ENCODE results near the gene CTBP1. TPM values are rescaled to one million over a fixed set of nuclear protein-coding genes. Genes with fewer than 3 reads are reported as not detected.

The CTBP1 gene
- total RNA-seq, 1 experiment from 2014 or later, result 136 TPM

DNA sequence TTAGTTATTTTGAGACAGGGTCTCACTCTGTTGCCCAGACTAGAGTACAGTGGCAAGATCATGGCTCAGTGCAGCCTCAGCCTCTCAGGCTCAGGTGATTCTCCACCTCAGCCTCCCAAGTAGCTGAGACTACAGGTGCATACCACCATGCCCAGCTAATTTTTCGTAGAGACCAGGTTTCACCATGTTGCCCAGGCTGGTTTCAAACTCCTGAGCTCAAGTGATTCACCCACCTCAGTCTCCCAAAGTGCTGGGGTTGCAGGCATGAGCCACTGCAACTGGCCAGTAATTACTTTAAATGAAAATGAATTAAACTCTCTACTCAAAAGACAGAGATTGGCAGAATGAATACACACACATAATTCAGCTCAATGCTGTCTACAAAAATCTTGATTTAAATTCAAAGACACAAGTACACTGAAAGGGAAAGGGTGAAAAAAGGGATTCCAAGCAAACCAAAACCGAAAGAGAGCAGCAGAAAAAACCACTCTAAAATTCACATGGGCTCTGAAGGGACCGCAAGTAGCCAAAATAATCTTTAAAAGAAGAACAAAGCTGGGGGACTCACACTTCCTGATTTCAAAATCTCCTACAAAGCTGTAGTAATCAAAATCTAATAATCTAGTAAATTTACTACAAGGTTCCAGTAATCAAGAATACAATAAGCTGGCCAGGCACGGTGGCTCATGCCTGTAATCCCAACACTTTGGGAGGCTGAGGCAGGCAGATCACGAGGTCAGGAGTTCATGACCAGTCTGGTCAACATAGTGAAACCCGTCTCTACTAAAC, 64.8 kb downstream of the CTBP1 start:
- Mint-ChIP-seq H3K4me1 (no peaks in the 10 kb centered on the region), H3K27ac (no peak overlapping the region), H3K36me3 (ENCODE audit: insufficient read depth in 1 of 3, low read depth in 3 of 3) (peaks cover 2 to 4% (median 3%) of the 10 kb centered on the region in 3 experiments; a peak in 3 of 7 replicates), H3K4me3 (no peak overlapping the region), H3K9me3 (peaks cover 26 to 29% of the 10 kb centered on the region in 2 experiments), H3K27me3 (ENCODE audit: low read depth) (peaks cover 64% of the 10 kb centered on the region)
- no peak overlapping the region for H3K4me2 ChIP-seq (ENCODE audit: insufficient read depth, insufficient read length, low read length)
- no peak overlapping the region for H3K23ac ChIP-seq (ENCODE audit: insufficient read length, low read depth, low read length)
- H4K20me1 ChIP-seq (ENCODE audit: control insufficient read depth, insufficient read depth, insufficient read length), result no peaks in the 10 kb centered on the region
- H4K5ac ChIP-seq (ENCODE audit: insufficient read length, low read depth, low read length), result no peak overlapping the region
- H3K9me3 ChIP-seq (ENCODE audit: control insufficient read depth, low read depth, low read length), result peaks cover 10% of the 10 kb centered on the region
- WGBS (ENCODE audit: extremely low coverage, insufficient read length, low lambda C conversion rate), result no CpG with 5 or more reads among the region's 6 CpGs
- H3K27ac ChIP-seq (ENCODE audit: insufficient read length, low read depth, low read length), result no peak overlapping the region
- H3K14ac ChIP-seq (ENCODE audit: insufficient read depth, low read length), result no peak overlapping the region
- H3K27me3 ChIP-seq (ENCODE audit: insufficient read depth, low read length), result no peaks in the 10 kb centered on the region
- no peaks in the 10 kb centered on the region for H3K4me1 ChIP-seq (ENCODE audit: insufficient read depth, low read length)
- no peak overlapping the region for H3K4ac ChIP-seq (ENCODE audit: low read depth, low read length)
- no peak overlapping the region for H4K91ac ChIP-seq (ENCODE audit: insufficient read length, low read depth, low read length)
- no peak overlapping the region for H2BK15ac ChIP-seq (ENCODE audit: low read depth, low read length)
- no peak overlapping the region for H3T11ph ChIP-seq (ENCODE audit: low read length)
- no peak overlapping the region for H2BK12ac ChIP-seq (ENCODE audit: insufficient read length, low read depth, low read length)
- no peaks in the 10 kb centered on the region for H3K79me2 ChIP-seq (ENCODE audit: insufficient read depth, low read length)
- H2AK5ac ChIP-seq (ENCODE audit: insufficient read length, low read length), result no peak overlapping the region
- no peak overlapping the region for H2BK5ac ChIP-seq (ENCODE audit: insufficient read length, low read length)
- H4K8ac ChIP-seq (replicated peaks; ENCODE audit: insufficient read length, low read depth, low read length), result no peak overlapping the region
- no peak overlapping the region for H3K56ac ChIP-seq (ENCODE audit: insufficient read length, low read depth, low read length)
- H2BK120ac ChIP-seq (ENCODE audit: low read depth, low read length, poor library complexity, severe bottlenecking), result no peak overlapping the region
- TF ChIP-seq, protein P1, sequence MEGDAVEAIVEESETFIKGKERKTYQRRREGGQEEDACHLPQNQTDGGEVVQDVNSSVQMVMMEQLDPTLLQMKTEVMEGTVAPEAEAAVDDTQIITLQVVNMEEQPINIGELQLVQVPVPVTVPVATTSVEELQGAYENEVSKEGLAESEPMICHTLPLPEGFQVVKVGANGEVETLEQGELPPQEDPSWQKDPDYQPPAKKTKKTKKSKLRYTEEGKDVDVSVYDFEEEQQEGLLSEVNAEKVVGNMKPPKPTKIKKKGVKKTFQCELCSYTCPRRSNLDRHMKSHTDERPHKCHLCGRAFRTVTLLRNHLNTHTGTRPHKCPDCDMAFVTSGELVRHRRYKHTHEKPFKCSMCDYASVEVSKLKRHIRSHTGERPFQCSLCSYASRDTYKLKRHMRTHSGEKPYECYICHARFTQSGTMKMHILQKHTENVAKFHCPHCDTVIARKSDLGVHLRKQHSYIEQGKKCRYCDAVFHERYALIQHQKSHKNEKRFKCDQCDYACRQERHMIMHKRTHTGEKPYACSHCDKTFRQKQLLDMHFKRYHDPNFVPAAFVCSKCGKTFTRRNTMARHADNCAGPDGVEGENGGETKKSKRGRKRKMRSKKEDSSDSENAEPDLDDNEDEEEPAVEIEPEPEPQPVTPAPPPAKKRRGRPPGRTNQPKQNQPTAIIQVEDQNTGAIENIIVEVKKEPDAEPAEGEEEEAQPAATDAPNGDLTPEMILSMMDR (conservative IDR thresholded peaks at IDR 0.05), result no peak
- no peak overlapping the region for H2AFZ ChIP-seq (ENCODE audit: low read length)
- no peaks in the 10 kb centered on the region for H3K23me2 ChIP-seq (ENCODE audit: insufficient read length, low read depth, low read length, poor library complexity, severe bottlenecking)
- no peak overlapping the region for H3K9ac ChIP-seq (ENCODE audit: extremely low read depth, insufficient read length, low read length)
- no peak for DNase-seq
- no peak overlapping the region for H3K18ac ChIP-seq (ENCODE audit: insufficient read length, low read depth, low read length)
- no peak overlapping the region for H2BK20ac ChIP-seq (ENCODE audit: low read depth, low read length, poor library complexity, severe bottlenecking)
- H3K79me1 ChIP-seq (ENCODE audit: insufficient read depth, low read depth, low read length, poor library complexity, severe bottlenecking), result no peaks in the 10 kb centered on the region

All from H9 (cell line).